K562 (cell line): ENCODE data around the gene ODC1. TPM values are rescaled to one million over a fixed set of nuclear protein-coding genes. Genes with fewer than 3 reads are reported as not detected.

Experiments
- ATAC-seq: fragments of 200-7000 bp; cut with Tn5 transposase; 3 replicates; pipeline ENCODE4 v1.9.1; 2020; ENCODE audit warnings: moderate library complexity
- BruUV-seq: library from RNA; stranded (reverse); fragments of 400-500 nt; replicated peaks from 2 replicates; lab custom pipeline; 2021; lab: Mats Ljungman, UMichigan
- CTCF ChIA-PET: fragments of 300-600 bp; formaldehyde crosslinking; extraction: SDS; loops from one replicate; lab custom pipeline; 2021; ENCODE audit warnings: low intra/inter-chr PET ratio; lab: Yijun Ruan, JAX
- POLR2A ChIA-PET: fragments of 300-600, 350-650 bp; sonication (Branson Sonifier 250); formaldehyde crosslinking; extraction: SDS; loops from one replicate; lab custom pipeline; 2021; ENCODE audit warnings: antibody characterized with exemption, inconsistent platforms; lab: Yijun Ruan, JAX
- DNase-seq, 4 experiments: peaks; one replicate each; pipeline versions ENCODE4 v3.0.0 to v3.0.0-alpha.2; 2011 to 2018; ENCODE audit warnings: low spot score in 3 of 4, mixed read lengths in 3 of 4; ENCODE audit errors: extremely low read depth in 1 of 4
- FAIRE-seq: peaks from 2 replicates; lab custom pipeline; 2011; peaks lifted over from hg19 to GRCh38; lab: Jason Lieb, UNC
- H2AFZ ChIP-seq: 2 replicates; pipeline ENCODE4 v1.6.0; 2011; ENCODE audit warnings: low read depth, low read length, control low read depth, inconsistent platforms
- H3K27ac ChIP-seq: fragments of 200-600 bp; 3 replicates; pipeline ENCODE4 v1.8.0; 2011; ENCODE audit warnings: low read depth, mild to moderate bottlenecking, control low read depth, inconsistent platforms, low read length, moderate library complexity, mixed read lengths; ENCODE audit errors: extremely low read depth
- H3K27me3 ChIP-seq, 2 experiments: fragments of 300-600 bp in 1 of 2; 2 replicates in 1 of 2; 3 replicates in 1 of 2; pipeline versions ENCODE4 v1.6.0 to v1.8.0; 2011; ENCODE audit warnings: inconsistent platforms in 2 of 2, low read length in 2 of 2, mild to moderate bottlenecking in 1 of 2, mixed read lengths in 1 of 2, moderate library complexity in 1 of 2; ENCODE audit not compliant: control insufficient read depth in 2 of 2, insufficient read depth in 2 of 2
- H3K36me3 ChIP-seq: fragments of 300-600 bp; 3 replicates; pipeline ENCODE4 v1.8.0; 2011; ENCODE audit warnings: mild to moderate bottlenecking, low read length, inconsistent platforms; ENCODE audit not compliant: control insufficient read depth, insufficient read depth
- H3K4me1 ChIP-seq, 2 experiments: fragments of 200-600 bp in 1 of 2; replicated peaks in 1 of 2; 2 replicates in 1 of 2; 3 replicates in 1 of 2; pipeline versions ENCODE4 v1.5.1 to v1.8.0; 2011; ENCODE audit warnings: inconsistent platforms in 2 of 2, low read length in 2 of 2, mild to moderate bottlenecking in 1 of 2, mixed read lengths in 1 of 2, moderate library complexity in 1 of 2; ENCODE audit not compliant: control insufficient read depth in 2 of 2, insufficient read depth in 2 of 2
- H3K4me2 ChIP-seq: 2 replicates; pipeline ENCODE4 v1.6.1; 2011; ENCODE audit warnings: low read length, control low read depth, inconsistent platforms, mixed read lengths; ENCODE audit not compliant: insufficient read depth
- H3K4me3 ChIP-seq: fragments of 200-600 bp; sonication (generic), shearing (Covaris generic); 2 replicates; pipeline ENCODE4 v1.5.1; 2016; ENCODE audit warnings: control low read depth, inconsistent platforms
- H3K79me2 ChIP-seq: fragments of 200-600 bp; 3 replicates; pipeline ENCODE4 v1.8.0; 2011; ENCODE audit warnings: low read length, inconsistent platforms; ENCODE audit not compliant: control insufficient read depth, insufficient read depth
- H3K9ac ChIP-seq, 2 experiments: 2 replicates each; pipeline versions ENCODE4 v1.6.0 to v1.6.1; 2011; ENCODE audit warnings: low read depth in 2 of 2, low read length in 2 of 2, control low read depth in 1 of 2, inconsistent platforms in 1 of 2, mild to moderate bottlenecking in 1 of 2, mixed read lengths in 1 of 2; ENCODE audit not compliant: insufficient read depth in 1 of 2
- H3K9me1 ChIP-seq: one replicate; pipeline ENCODE4 v1.6.0; 2011; ENCODE audit warnings: inconsistent platforms, mild to moderate bottlenecking, low read length, moderate library complexity; ENCODE audit not compliant: control insufficient read depth, insufficient read depth
- H3K9me3 ChIP-seq: replicated peaks from 2 replicates; pipeline ENCODE4 v1.5.1; 2011; ENCODE audit warnings: low read depth, low read length, inconsistent platforms; ENCODE audit not compliant: control insufficient read depth, insufficient read depth
- H4K20me1 ChIP-seq: replicated peaks from 2 replicates; pipeline ENCODE4 v1.6.1; 2011; ENCODE audit warnings: low read length, inconsistent platforms, mixed read lengths; ENCODE audit not compliant: control insufficient read depth, insufficient read depth
- CTBP1 ChIP-seq: fragments of 450-650 bp; IDR thresholded peaks from 2 replicates; pipeline ENCODE4 v1.6.1; 2016; ENCODE audit warnings: borderline replicate concordance
- ESRRA ChIP-seq: fragments of 450-650 bp; IDR thresholded peaks from 2 replicates; pipeline ENCODE4 v1.6.1; 2014; ENCODE audit warnings: low read depth, mild to moderate bottlenecking, moderate library complexity, borderline replicate concordance
- GTF2A2 ChIP-seq: IDR thresholded peaks from 2 replicates; pipeline ENCODE4 v1.6.1; 2016; ENCODE audit warnings: mild to moderate bottlenecking, missing genetic modification characterization, missing compliant biosample characterization
- NFIX ChIP-seq: fragments of 250-450 bp; sonication (Bioruptor Pico); IDR thresholded peaks from 2 replicates; pipeline ENCODE4 v1.4.0; 2020; ENCODE audit warnings: low read depth, mild to moderate bottlenecking, moderate library complexity
- NR2C1 ChIP-seq, 2 experiments: fragments of 450-650 bp; IDR thresholded peaks; 2 replicates each; pipeline ENCODE4 v1.6.1; 2017; ENCODE audit warnings: mild to moderate bottlenecking in 2 of 2, antibody characterized with exemption in 1 of 2, inconsistent platforms in 1 of 2, missing compliant biosample characterization in 1 of 2, missing genetic modification characterization in 1 of 2
- PHF8 ChIP-seq: fragments of 200-600 bp; sonication (generic); IDR thresholded peaks from 2 replicates; pipeline ENCODE4 v1.6.1; 2012; ENCODE audit warnings: mixed run types, mild to moderate bottlenecking, inconsistent platforms, low read length, moderate library complexity, borderline replicate concordance
- SOX6 ChIP-seq: fragments of 450-650 bp; IDR thresholded peaks from 2 replicates; pipeline ENCODE4 v1.6.1; 2014; ENCODE audit warnings: mild to moderate bottlenecking
- WGBS: fragments of 100-300 bp; shearing (Covaris generic); methylation state at CpG from one replicate; pipeline ENCODE4 v1.1.6; 2016; ENCODE audit warnings: low coverage, mixed read lengths; ENCODE audit not compliant: insufficient coverage; ENCODE audit errors: missing lambda C conversion rate; 5-methylcytosine and 5-hydroxymethylcytosine counted together
- in situ Hi-C: fragments of 300-500 bp; cut with MboI; formaldehyde crosslinking; loops from 4 replicates; pipeline ENCODE4 v1.15.0; 2018; ENCODE audit warnings: inconsistent platforms, mixed read lengths
- intact Hi-C: fragments of 100-400 bp; cut with micrococcal nuclease; formaldehyde crosslinking; loops from 2 replicates; pipeline ENCODE4 v1.14.2; 2022
- polyA plus RNA-seq, 8 experiments: library from polyadenylated mRNA; depleted of rRNA in 4 of 8; stranded (reverse) in 5 of 8; unstranded in 3 of 8; fragments of >200 nt; fragmentation: Nextera tagmentation in 2 of 8; fragmentation: Illumina TruSeq in 1 of 8; extraction: Ambion mirVana in 2 of 8; extraction: Trizol in 1 of 8; gene quantifications; 2 replicates each; pipeline versions ENCODE4 v1.2.1 to v1.2.3, GENCODE V29; 2011 to 2014; ENCODE audit warnings: inconsistent platforms in 1 of 8, missing spikeins in 1 of 8
- total RNA-seq, 7 experiments: library from RNA; depleted of rRNA in 6 of 7; stranded (reverse); fragments of >200 nt in 6 of 7; fragmentation: Illumina TruSeq in 2 of 7; extraction: Trizol in 2 of 7; gene quantifications; 2 replicates each; pipeline versions ENCODE4 v1.2.1 to v1.2.3, GENCODE V29; 2011 to 2021; ENCODE audit warnings: low replicate concordance in 1 of 7

ODC1 gene
- total and polyA plus RNA-seq, 9 of the 15 experiments (the other 6 are each of a cell fraction or from before 2014, with no cell fraction given): 142 to 563 (median 457) TPM

GRCh38 chr2:10392548-10392947, 55.6 kb downstream of the ODC1 start:
- peaks cover 3% of the 10 kb centered on the region for H3K9me1 ChIP-seq
- no TSS peak for BruUV-seq
- ATAC-seq: peak; percentile 8; the same call in 2 of the 3 replicates
- no peak overlapping the region for H2AFZ ChIP-seq
- no peaks in the 10 kb centered on the region; the same call in 2 of the 3 replicates for H3K36me3 ChIP-seq
- TF ChIP-seq NFIX (CRISPR knock-in tag) (no peak), NR2C1 (IDR thresholded peaks at IDR 0.05) (no peak), NR2C1 (tag; IDR thresholded peaks at IDR 0.05) (peak; percentile 63), SOX6 (peak; percentile 35), PHF8 (no peak), GTF2A2 (tag) (no peak), CTBP1 (peak; percentile 20; the same call in 1 of the 2 replicates), ESRRA (peak; percentile 89)
- TF ChIP-seq, all 486 proteins: peak for 4
- Histone ChIP-seq H3K79me2 (peaks cover 60% of the 10 kb centered on the region), H3K4me2 (peak overlapping the region; percentile 33), H3K4me1 (peaks cover 25 to 33% of the 10 kb centered on the region in 2 experiments), H4K20me1 (peaks cover 50% of the 10 kb centered on the region), H3K9me3 (no peaks in the 10 kb centered on the region), H3K27ac (no peak overlapping the region), H3K9ac (no peak overlapping the region; a peak in 1 of 4 replicates), H3K27me3 (no peaks in the 10 kb centered on the region), H3K4me3 (no peak overlapping the region)
- intact Hi-C loops (no loop called here), in situ Hi-C loops (no loop called here)
- ChIA-PET POLR2A (interaction anchor here (0.8 to 2.6 kb wide), 8 partner anchors 9 to 271 kb away, joined by 3 to 8 read pairs (median 4); no protein-coding TSS in a partner anchor), CTCF (no interaction called here)
- no peak for DNase-seq
- WGBS: 15% methylated on average over 6 of the region's 6 CpGs
- no peak for FAIRE-seq
